ENCODE measurements around the gene COPZ2.

DNA sequence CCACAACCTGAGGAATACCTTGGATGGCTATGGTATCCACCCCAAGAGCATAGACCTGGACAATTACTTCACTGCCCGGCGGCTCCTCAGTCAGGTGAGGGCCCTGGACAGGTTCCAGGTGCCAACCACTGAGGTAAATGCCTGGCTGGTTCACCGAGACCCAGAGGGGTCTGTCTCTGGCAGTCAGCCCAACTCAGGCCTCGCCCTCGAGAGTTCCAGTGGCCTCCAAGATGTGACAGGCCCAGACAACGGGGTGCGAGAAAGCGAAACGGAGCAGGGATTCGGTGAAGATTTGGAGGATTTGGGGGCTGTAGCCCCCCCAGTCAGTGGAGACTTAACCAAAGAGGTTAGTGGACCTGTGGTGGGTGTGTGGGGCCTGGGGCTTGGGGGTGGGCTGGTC, 13.7 kb upstream of the COPZ2 start:
- TF ChIP-seq, protein P1, sequence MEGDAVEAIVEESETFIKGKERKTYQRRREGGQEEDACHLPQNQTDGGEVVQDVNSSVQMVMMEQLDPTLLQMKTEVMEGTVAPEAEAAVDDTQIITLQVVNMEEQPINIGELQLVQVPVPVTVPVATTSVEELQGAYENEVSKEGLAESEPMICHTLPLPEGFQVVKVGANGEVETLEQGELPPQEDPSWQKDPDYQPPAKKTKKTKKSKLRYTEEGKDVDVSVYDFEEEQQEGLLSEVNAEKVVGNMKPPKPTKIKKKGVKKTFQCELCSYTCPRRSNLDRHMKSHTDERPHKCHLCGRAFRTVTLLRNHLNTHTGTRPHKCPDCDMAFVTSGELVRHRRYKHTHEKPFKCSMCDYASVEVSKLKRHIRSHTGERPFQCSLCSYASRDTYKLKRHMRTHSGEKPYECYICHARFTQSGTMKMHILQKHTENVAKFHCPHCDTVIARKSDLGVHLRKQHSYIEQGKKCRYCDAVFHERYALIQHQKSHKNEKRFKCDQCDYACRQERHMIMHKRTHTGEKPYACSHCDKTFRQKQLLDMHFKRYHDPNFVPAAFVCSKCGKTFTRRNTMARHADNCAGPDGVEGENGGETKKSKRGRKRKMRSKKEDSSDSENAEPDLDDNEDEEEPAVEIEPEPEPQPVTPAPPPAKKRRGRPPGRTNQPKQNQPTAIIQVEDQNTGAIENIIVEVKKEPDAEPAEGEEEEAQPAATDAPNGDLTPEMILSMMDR (IDR thresholded peaks at IDR 0.05), result no peak
- no peak for TF ChIP-seq POLR2AphosphoS5 (IDR thresholded peaks at IDR 0.05)
- no peak for TF ChIP-seq POLR2A (IDR thresholded peaks at IDR 0.05)

All from suprapubic skin (tissue), 4 donors.